GM20000 (cell line): ENCODE results near the gene DLK2.
"Not testable (repeated sequence)": the region's sequence is repeated elsewhere in the genome, so short reads cannot be mapped to it uniquely, and the experiment has no call there.

Source experiments
- DNase-seq: peaks from one replicate; pipeline ENCODE4 v3.0.0; 2012; ENCODE audit warnings: low spot score
- CTCF ChIP-seq: IDR thresholded peaks from 2 replicates; pipeline ENCODE4 v1.5.1; 2012; ENCODE audit warnings: mild to moderate bottlenecking, control low read depth; ENCODE audit errors: extremely low read depth, missing control alignments

Gene DLK2

GRCh38 chr6:43468240-43468639 is 12.9 kb upstream of the DLK2 start:
- no peak for DNase-seq
- no peak for TF ChIP-seq CTCF

GRCh38 chr6:43467752-43468151 is 12.4 kb upstream of the DLK2 start:
- no peak for TF ChIP-seq CTCF
- DNase-seq: no peak

DNA sequence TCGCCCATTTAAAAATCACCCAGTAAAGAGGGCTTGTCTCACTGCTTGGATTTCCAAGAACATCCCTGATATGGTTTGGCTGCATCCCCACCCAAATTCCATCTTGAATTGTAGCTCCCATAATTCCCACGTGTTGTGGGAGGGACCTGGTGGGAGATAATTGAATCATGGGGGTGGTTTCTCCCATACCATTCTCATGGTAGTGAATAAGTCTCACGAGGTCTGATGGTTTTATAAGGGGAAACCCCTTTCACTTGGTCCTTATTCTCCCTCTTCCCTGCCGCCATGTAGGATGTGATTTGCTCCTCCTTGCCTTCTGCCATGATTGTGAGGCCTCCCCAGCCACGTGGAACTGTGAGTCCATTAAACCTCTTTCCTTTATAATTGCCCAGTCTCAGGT is 11.9 kb upstream of the DLK2 start:
- DNase-seq: not testable (repeated sequence)

DNA sequence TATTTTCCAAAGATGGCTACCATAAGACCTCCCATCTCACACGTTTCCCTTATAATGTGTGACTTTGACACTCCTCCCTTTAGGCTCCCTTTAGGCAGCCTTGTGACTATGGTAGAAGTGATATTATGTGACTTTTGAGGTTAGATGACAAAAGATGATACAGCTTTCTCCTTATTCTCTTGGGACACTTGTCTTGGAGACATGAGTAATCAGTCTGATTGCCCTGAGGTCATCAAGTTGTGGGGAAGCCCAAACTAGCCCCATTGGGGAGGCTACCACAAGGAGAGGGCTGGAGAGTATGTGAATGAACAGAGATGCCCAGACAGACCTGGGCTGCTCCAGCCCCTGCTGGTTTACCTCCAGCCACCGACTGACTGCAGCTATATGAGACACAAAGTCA is 10.6 kb upstream of the DLK2 start:
- no peak for TF ChIP-seq CTCF
- DNase-seq: no peak

DNA sequence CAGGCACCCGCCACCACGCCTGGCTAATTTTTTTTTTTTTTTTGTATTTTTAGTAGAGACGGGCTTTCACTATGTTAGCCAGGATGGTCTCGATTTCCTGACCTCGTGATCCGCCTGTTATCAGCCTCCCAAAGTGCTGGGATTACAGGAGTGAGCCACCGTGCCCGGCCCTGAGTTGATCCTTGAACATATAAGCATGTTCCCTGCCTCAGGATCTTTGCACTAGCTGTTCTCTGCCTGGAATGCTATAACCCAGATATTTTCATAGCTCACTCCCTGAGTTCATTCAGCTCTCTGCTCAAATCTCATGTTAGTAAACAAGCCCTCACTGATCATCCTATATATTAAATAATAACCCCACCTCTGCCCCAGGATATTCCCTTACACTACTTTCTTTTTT is 9.0 kb upstream of the DLK2 start:
- TF ChIP-seq CTCF: no peak
- no peak for DNase-seq

GRCh38 chr6:43461936-43462335 is 6.6 kb upstream of the DLK2 start:
- no peak for TF ChIP-seq CTCF
- no peak for DNase-seq

- TF ChIP-seq CTCF: no peak
- DNase-seq: no peak
These were observed 4.7 kb upstream of the DLK2 start for GRCh38 chr6:43460032-43460431.

DNA sequence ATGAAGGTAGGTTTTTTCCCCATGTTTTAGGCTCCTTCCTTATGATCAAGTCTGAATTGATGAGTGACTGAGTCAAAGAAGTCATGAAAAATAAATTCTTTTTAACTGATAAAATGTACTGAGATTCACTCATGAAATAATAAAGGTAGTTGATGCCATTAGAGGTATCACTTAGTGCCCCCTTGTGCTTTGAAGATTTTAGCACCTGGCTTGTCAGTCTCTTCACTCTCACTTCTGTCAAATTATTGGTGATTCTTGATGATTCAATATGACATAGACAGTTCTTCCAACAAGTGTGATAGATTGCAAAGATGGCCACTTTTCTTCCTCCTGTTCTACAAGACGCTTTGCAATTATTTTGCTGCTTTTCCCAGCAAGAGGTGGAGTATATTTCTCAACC is 4.2 kb upstream of the DLK2 start:
- no peak for DNase-seq
- no peak for TF ChIP-seq CTCF

DNA sequence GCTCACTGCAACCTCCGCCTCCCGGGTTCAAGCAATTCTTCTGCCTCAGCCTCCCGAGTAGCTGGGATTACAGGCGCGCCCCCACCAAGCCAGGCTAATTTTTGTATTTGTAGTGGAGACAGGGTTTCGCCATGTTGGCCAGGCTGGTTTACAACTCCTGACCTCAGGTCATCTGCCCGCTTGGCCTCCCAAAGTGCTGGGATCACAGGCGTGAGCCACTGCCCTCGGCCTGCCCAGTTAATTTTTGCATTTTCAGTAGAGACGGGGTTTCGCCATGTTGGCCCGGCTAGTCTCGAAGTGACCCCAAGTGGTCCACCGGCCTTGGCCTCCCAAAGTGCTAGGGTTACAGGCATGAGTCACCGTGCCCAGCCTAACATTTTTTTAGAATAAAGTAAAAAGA is 2.8 kb upstream of the DLK2 start:
- DNase-seq: not testable (repeated sequence)
